Body of pancreas (tissue), 4 donors: ENCODE data around the gene ASTN2.

Experiments used
- CTCF ChIP-seq, 7 experiments: fragments of 450-650 bp in 4 of 7; fragments of 200-600 bp in 3 of 7; sonication (generic) in 3 of 7; IDR thresholded peaks; one replicate each; pipeline ENCODE4 v1.5.1; 2016 to 2019; ENCODE audit warnings: antibody characterized with exemption in 7 of 7
- POLR2A ChIP-seq, 3 donors: fragments of 450-650 bp; IDR thresholded peaks; one replicate each; pipeline ENCODE4 v1.6.1; 2016; ENCODE audit warnings: antibody characterized with exemption in 3 of 3, mild to moderate bottlenecking in 2 of 3

GRCh38 chr9:117074784-117075520 lies 339.9 kb downstream of the ASTN2 start:
- TF ChIP-seq CTCF (IDR thresholded peaks at IDR 0.05) (no peak), POLR2A (IDR thresholded peaks at IDR 0.05) (no peak)
